Measurements from ENCODE around the gene PCDHGA9. TPM values are rescaled to one million over a fixed set of nuclear protein-coding genes. Genes with fewer than 3 reads are reported as not detected.

Gene PCDHGA9
- total and polyA plus RNA-seq, 10 of the 15 experiments (the other 5 are each of a cell fraction or from before 2014, with no cell fraction given), result 0.08 to 0.63 (median 0.29) TPM; not detected in 2

DNA sequence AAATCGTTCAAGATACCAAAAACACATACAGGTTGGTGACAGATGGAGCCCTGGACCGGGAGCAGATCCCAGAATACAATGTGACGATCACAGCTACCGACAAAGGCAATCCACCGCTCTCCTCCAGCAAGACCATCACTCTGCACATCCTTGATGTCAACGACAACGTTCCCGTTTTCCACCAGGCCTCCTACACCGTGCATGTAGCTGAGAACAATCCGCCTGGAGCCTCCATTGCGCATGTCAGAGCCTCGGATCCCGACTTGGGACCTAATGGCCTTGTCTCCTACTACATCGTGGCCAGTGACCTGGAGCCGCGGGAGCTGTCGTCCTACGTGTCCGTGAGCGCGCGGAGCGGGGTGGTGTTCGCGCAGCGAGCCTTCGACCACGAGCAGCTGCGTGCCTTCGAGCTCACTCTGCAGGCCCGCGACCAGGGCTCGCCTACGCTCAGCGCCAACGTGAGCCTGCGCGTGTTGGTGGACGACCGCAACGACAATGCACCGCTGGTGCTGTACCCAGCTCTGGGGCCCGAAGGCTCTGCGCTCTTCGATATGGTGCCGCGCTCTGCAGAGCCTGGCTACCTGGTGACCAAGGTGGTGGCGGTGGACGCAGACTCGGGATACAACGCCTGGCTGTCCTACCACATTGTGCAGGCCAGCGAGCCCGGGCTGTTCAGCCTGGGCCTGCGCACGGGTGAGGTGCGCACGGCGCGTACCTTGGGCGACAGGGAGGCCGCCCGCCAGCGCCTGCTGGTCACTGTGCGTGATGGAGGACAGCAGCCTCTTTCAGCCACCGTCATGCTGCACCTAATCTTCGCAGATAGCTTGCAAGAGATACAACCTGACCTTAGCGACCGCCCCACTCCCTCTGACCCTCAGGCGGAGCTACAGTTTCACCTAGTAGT is 30.8 kb upstream of the PCDHGA9 start (continued):
- TF ChIP-seq SREBF2 (IDR thresholded peaks at IDR 0.05; ENCODE audit: low read length) (no peak), PML (IDR thresholded peaks at IDR 0.05; ENCODE audit: low read length) (no peak), RB1 (IDR thresholded peaks at IDR 0.05; ENCODE audit: borderline replicate concordance) (no peak), ZZZ3 (IDR thresholded peaks at IDR 0.05; ENCODE audit: control insufficient read depth, insufficient read length, low read depth) (no peak)

DNA sequence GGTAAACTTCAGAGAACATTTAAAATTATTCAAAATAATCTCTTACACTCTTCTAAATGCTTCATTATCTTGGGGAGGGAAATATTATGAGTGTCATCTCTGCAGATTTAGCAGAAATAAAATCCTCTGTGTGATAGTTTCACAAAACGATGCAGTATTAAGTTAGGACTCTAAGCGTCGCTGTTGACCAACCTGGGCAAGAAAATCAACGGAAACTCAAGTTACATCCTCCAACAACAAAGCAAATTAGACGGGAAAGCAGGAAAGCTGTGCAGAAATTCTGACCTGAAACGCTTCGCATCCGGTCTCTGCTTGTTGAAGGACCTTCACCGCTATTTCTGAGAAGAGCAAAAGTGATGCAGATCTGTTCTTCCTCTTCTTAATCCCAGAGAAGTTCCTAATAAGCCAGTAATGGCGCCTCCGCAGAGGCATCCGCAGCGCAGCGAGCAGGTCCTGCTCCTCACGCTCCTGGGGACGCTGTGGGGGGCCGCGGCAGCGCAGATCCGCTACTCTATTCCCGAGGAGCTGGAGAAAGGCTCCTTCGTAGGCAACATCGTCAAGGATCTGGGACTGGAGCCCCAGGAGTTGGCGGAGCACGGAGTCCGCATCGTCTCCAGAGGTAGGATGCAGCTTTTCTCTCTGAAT is 28.8 kb upstream of the PCDHGA9 start, which contains the start of gene PCDHGA6:
Gene PCDHGA6 (plus strand): TSS at position 219 of the 645 bp plus-strand sequence. CDS start 193 bp downstream, at position 412.
- Histone ChIP-seq H2AFZ (ENCODE audit: control insufficient read depth, low read depth, low read length) (no peak within 1 kb of the TSS; the same call in 1 of the 2 replicates), H3K79me2 (ENCODE audit: control insufficient read depth, insufficient read depth, low read length) (no peaks in the 10 kb centered on the region), H3K27me3 (replicated peaks in 1 of 2; ENCODE audit: control insufficient read depth in 2 of 2, insufficient read depth in 2 of 2, low read length in 1 of 2) (no peaks in the 10 kb centered on the region), H3K4me3 (no peak within 1 kb of the TSS), H3K9me3 (replicated peaks; ENCODE audit: control insufficient read depth, insufficient read depth, low read length) (peaks cover 17% of the 10 kb centered on the region; the same call in 2 of the 3 replicates), H3K4me2 (ENCODE audit: control insufficient read depth, insufficient read depth) (no peak within 1 kb of the TSS), H3K4me1 (ENCODE audit: control insufficient read depth, insufficient read depth, low read length) (no peaks in the 10 kb centered on the region), H3K9ac (ENCODE audit: control insufficient read depth, insufficient read depth, low read length) (no peak within 1 kb of the TSS), H3K27ac (ENCODE audit: control insufficient read depth, insufficient read depth) (no peak within 1 kb of the TSS), H4K20me1 (ENCODE audit: control insufficient read depth, insufficient read depth) (no peaks in the 10 kb centered on the region), H3K36me3 (ENCODE audit: control insufficient read depth in 2 of 2, insufficient read depth in 2 of 2, low read length in 1 of 2) (no peaks in the 10 kb centered on the region)
- in situ Hi-C loops (cut with MboI), result no loop called here
- intact Hi-C loops (cut with micrococcal nuclease; ENCODE audit: unreplicated experiment), result no loop called here
- SMC1A ChIA-PET (ENCODE audit: uncharacterized antibody, unreplicated experiment), result interaction anchor here (0.8 kb wide), 1 partner anchor 23 kb away, joined by 5 read pairs; no protein-coding TSS in a partner anchor
- WGBS (ENCODE audit: insufficient coverage, insufficient replicate concordance, low lambda C conversion rate, missing lambda C conversion rate), result 79% methylated on average over 26 of the region's 27 CpGs
- ATAC-seq (no peak), FAIRE-seq (no peak), DNase-seq (ENCODE audit: low read depth, low spot score) (no peak)
- CTCF ChIA-PET, result interaction anchor here (0.9 to 1.3 kb wide), 3 partner anchors 47 to 190 kb away, joined by 3 to 6 read pairs (median 3); partner anchors contain the start of gene PCDHGA11
- TF ChIP-seq SPI1 (IDR thresholded peaks at IDR 0.05; ENCODE audit: borderline replicate concordance, insufficient read depth, low read depth, low read length) (no peak), RAD21 (IDR thresholded peaks at IDR 0.05; ENCODE audit: insufficient read depth, low read depth, low read length) (peak; percentile 51), STAT3 (IDR thresholded peaks at IDR 0.05; ENCODE audit: low read depth, low read length) (no peak)
- TF ChIP-seq, protein P1, sequence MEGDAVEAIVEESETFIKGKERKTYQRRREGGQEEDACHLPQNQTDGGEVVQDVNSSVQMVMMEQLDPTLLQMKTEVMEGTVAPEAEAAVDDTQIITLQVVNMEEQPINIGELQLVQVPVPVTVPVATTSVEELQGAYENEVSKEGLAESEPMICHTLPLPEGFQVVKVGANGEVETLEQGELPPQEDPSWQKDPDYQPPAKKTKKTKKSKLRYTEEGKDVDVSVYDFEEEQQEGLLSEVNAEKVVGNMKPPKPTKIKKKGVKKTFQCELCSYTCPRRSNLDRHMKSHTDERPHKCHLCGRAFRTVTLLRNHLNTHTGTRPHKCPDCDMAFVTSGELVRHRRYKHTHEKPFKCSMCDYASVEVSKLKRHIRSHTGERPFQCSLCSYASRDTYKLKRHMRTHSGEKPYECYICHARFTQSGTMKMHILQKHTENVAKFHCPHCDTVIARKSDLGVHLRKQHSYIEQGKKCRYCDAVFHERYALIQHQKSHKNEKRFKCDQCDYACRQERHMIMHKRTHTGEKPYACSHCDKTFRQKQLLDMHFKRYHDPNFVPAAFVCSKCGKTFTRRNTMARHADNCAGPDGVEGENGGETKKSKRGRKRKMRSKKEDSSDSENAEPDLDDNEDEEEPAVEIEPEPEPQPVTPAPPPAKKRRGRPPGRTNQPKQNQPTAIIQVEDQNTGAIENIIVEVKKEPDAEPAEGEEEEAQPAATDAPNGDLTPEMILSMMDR (IDR thresholded peaks at IDR 0.05 in 2 of 3, conservative IDR thresholded peaks at IDR 0.05 in 1 of 3; ENCODE audit: control insufficient read depth in 2 of 3, extremely low read depth in 1 of 3, insufficient read depth in 1 of 3, low read depth in 3 of 3, low read length in 3 of 3), result peak in 1 of 3 experiments; percentile 32; a peak in 3 of 6 replicates
- RAD21 ChIA-PET (ENCODE audit: unreplicated experiment), result no interaction called here
- POLR2A ChIA-PET, result no interaction called here
- no TSS peak for BruUV-seq (replicated peaks)

Data from GM12878 (cell line).